Spinal cord (tissue), 10 donors: ENCODE measurements around the gene CRCP. TPM values are rescaled to one million over a fixed set of nuclear protein-coding genes. Genes with fewer than 3 reads are reported as not detected.
"Not testable (repeated sequence)": the region's sequence is repeated elsewhere in the genome, so short reads cannot be mapped to it uniquely, and the experiment has no call there.

Experiments
- DNase-seq, 6 donors: peaks; one replicate each; pipeline versions ENCODE4 v3.0.0 to v3.0.0-alpha.2; 2013 to 2015; ENCODE audit warnings: low spot score in 6 of 6, low read depth in 4 of 6
- H3K27ac ChIP-seq: one replicate; pipeline ENCODE4 v1.5.1; 2013; ENCODE audit warnings: low read depth, low read length, control low read depth
- H3K27me3 ChIP-seq: one replicate; pipeline ENCODE4 v1.6.1; 2013; ENCODE audit warnings: low read length; ENCODE audit not compliant: control insufficient read depth, insufficient read depth
- H3K36me3 ChIP-seq: one replicate; pipeline ENCODE4 v1.6.1; 2013; ENCODE audit warnings: low read length; ENCODE audit not compliant: control insufficient read depth, insufficient read depth
- H3K4me1 ChIP-seq: one replicate; pipeline ENCODE4 v1.6.1; 2013; ENCODE audit warnings: low read length; ENCODE audit not compliant: control insufficient read depth, insufficient read depth
- H3K4me3 ChIP-seq: one replicate; pipeline ENCODE4 v1.5.1; 2013; ENCODE audit warnings: low read depth, low read length, control low read depth
- H3K9me3 ChIP-seq: one replicate; pipeline ENCODE4 v1.6.1; 2013; ENCODE audit warnings: low read length; ENCODE audit not compliant: control insufficient read depth, insufficient read depth
- WGBS: methylation state at CpG from one replicate; pipeline ENCODE4 v1.1.5; 2013; ENCODE audit warnings: missing lambda C conversion rate; ENCODE audit not compliant: insufficient coverage; 5-methylcytosine and 5-hydroxymethylcytosine counted together
- polyA plus RNA-seq, 2 donors: library from polyadenylated mRNA; unstranded; fragments of 120-200 nt; gene quantifications; one replicate each; pipeline ENCODE4 v1.2.1, GENCODE V29; 2013; ENCODE audit not compliant: insufficient read length in 2 of 2
- total RNA-seq, 2 donors: library from RNA; depleted of rRNA in 1 of 2; stranded (reverse); fragments of 120-200 nt in 1 of 2; fragments of >200 nt in 1 of 2; gene quantifications; one replicate each; pipeline versions ENCODE4 v1.2.3 to v1.2.4, GENCODE V29; 2013 to 2014
- donor health status: healthy.

CRCP gene
- total and polyA plus RNA-seq, 4 donors = 34.5 to 42.7 (median 38.1) TPM

DNA sequence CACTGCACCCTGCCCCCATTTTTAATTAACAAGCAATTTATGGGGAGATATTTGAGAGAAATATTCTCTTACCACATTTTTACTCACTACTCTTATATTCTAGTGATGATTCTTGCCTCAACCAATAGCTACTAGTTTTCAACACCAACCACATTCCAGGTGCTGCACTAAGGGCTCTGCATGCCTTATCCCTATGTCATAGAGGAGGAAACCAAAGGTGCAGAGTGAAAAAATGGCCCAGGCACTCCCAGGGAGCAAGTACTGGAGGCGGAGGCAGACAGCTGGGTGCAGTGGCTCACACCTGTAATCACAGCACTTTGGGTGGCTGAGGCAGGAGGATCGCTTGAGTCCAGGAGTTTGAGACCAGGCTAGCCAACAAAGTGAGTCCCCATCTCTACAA lies 55.0 kb downstream of the CRCP start:
- WGBS = 100% methylated on average over 2 of the region's 2 CpGs
- H3K4me3 ChIP-seq = no peak overlapping the region
- no peaks in the 10 kb centered on the region for H3K27me3 ChIP-seq
- H3K27ac ChIP-seq = no peak overlapping the region
- H3K4me1 ChIP-seq = no peaks in the 10 kb centered on the region
- no peaks in the 10 kb centered on the region for H3K9me3 ChIP-seq
- no peaks in the 10 kb centered on the region for H3K36me3 ChIP-seq
- DNase-seq = no peak

DNA sequence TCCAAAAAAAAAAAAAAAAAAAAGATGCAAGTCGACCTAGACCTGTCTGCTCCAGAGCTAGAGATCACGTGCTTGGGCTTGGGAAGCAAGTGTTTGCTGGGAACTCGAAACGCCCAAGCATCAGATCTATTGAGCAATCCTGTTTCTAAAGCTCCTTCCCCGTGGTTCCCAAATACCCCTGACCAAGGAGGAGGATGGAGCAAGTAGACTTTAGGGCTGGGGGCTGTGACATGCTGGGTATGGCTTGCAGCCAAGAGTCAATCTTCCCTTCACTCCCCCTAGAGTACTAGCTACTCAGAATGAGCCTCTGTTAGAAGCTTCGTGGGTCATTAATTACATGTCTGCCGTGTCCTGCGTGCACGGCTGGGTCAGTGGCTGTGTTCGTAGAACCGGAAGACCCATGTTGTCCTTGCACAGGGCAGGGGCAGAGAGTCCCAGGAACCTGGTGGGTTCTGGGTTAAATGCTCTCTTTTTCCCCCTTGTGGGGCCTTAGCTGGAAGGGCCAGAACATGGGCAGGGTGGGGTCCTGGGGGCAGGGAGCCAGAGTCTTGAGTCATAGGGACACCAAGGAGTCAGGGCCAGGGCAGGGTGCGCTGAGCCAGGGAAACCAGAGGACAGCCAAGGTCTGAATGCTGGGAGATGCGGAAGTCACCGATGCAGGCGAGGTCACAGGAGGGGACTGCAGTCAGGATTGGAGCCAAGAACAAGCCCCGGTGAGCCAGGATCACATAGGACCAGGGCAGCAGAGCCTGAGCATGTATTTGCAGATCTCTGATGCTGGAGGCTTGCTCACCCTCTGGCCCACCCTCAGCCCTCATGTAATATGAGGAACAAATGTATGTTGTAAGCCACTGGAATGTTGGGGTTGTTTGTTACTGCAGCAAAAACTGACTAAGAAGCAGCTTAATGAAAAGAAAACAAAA lies 55.9 kb downstream of the CRCP start:
- H3K36me3 ChIP-seq = no peaks in the 10 kb centered on the region
- no peak overlapping the region for H3K27ac ChIP-seq
- H3K4me1 ChIP-seq = no peaks in the 10 kb centered on the region
- no peaks in the 10 kb centered on the region for H3K27me3 ChIP-seq
- no peaks in the 10 kb centered on the region for H3K9me3 ChIP-seq
- no peak overlapping the region for H3K4me3 ChIP-seq
- DNase-seq = peak in 1 of 6 donors; percentile 11
- WGBS = 47% methylated on average over 12 of the region's 16 CpGs

DNA sequence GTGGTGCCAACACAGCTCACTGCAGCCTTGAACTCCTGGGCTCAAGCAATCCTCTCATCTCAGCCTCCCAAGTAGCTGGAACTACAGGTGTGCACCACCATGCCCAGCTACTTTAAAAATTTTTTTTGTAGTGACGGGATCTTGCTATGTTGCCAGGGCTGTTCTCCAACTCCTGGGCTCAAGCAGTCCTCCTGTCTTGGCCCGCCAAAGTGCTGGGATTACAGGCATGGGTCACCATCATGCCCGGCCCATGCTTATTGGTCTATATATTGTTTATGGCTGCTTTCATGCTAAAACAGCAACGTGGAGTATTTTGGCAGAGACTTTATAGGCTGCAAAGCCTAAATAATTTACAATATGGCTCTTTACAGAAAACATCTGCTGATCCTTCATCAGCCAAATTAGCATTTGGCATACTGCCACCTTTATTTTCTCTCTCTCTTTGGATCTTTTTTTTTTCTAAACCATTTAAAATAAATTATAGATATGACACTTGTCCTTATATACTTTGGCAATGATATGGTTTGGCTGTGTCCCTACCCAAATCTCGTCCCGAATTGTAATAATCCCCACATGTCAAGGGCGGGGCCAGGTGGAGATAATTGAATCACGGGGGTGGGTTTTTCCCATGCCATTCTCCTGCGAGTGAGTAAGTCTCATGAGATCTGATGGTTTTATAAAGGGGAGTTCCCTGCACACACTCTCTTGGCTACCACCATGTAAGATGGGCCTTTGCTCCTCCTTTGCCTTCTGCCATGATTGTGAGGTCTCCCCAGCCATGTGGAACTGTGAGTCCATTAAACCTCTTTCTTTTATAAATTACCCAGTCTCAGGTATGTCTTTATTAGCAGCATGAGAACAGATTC lies 58.1 kb downstream of the CRCP start:
- not testable (repeated sequence) for H3K36me3 ChIP-seq, H3K27me3 ChIP-seq, H3K9me3 ChIP-seq, H3K4me1 ChIP-seq, H3K4me3 ChIP-seq, H3K27ac ChIP-seq
- peak in 2 of 6 donors; percentile 68 to 75 for DNase-seq
- 80% methylated on average over 2 of the region's 9 CpGs for WGBS

DNA sequence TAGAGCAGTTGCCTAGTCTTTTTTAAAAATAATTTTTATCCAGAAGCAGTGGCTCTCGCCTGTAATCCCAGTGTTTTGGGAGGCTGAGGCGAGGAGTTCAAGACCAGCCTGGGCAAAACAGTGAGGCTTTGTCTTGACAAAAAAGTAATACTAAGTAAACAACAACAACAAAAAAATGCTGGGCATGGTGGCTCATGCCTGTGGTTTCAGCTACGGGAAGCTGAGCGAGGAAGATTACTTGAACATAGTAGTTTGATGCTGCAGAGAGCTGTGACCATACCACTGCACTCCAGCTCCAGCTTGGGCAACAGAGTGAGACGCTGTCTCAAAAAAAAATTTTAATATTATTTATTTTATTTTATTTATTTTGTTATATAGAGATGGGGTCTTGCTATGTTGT lies 59.2 kb downstream of the CRCP start:
- WGBS = no CpG with 5 or more reads among the region's 5 CpGs
- no peaks in the 10 kb centered on the region for H3K4me1 ChIP-seq
- H3K27me3 ChIP-seq = no peaks in the 10 kb centered on the region
- no peak overlapping the region for H3K27ac ChIP-seq
- H3K36me3 ChIP-seq = no peaks in the 10 kb centered on the region
- H3K9me3 ChIP-seq = no peaks in the 10 kb centered on the region
- no peak for DNase-seq
- H3K4me3 ChIP-seq = no peak overlapping the region

DNA sequence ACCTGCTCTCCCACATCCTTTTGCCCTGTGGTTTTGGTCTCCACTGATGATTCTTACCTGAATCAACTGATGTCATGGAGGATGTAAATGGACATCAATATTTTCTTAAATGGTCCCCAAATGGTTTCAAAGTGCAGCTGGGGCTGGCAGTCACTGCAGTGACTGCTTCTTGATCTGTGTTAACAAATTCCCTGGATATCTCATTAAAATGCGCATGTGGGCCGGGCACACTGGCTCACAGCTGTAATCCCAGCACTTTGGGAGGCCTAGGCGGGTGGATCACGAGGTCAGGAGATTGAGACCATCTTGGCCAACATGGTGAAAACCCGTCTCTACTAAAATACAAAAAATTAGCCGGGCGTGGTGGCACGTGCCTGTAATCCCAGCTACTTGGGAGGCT lies 60.4 kb downstream of the CRCP start:
- H3K4me1 ChIP-seq, H3K27ac ChIP-seq, DNase-seq, H3K4me3 ChIP-seq, H3K36me3 ChIP-seq, H3K27me3 ChIP-seq, H3K9me3 ChIP-seq: not testable (repeated sequence)
- WGBS = 51% methylated on average over 2 of the region's 8 CpGs

DNA sequence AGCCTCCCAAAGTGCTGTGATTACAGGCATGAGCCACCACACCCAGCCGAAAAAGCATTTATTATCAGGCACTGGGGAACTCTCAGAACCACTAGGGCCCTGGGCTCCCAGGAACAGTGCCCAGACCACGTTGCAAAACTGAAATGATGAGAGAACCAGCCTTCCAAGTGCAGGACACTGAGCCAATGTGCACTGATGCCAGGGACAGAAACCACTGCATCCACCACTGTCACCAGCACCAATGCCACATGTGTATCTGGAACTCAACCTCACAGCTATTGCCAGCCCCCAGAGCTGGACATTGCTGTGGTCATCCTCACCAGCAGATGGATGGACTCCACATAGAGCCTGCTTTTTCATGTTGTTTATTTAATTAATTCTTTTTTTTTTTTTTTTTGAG lies 62.3 kb downstream of the CRCP start:
- 83% methylated on average over 2 of the region's 2 CpGs for WGBS

DNA sequence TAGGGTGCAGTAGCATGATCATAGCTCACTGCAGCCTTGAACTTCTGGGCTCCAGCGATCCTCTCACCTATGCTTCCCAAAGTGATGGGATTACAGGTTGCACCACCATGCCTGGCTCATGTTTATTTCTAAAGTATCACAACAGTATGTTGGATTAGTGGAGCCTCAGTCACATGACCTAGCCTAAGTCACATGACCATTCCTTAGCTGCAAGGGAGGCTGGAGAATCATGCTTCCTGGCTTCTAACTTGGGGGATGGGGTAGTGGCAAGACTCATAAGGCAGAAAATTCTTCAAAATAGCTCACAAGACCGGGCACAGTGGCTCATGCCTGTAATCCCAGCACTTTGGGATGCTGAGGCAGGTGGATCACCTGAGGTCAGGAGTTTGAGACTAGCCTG lies 63.6 kb downstream of the CRCP start:
- no peak overlapping the region for H3K27ac ChIP-seq
- DNase-seq = no peak
- H3K9me3 ChIP-seq = no peaks in the 10 kb centered on the region
- no peaks in the 10 kb centered on the region for H3K36me3 ChIP-seq
- H3K4me3 ChIP-seq = no peak overlapping the region
- H3K4me1 ChIP-seq = no peaks in the 10 kb centered on the region
- WGBS = 100% methylated on average over 1 of the region's 2 CpGs
- H3K27me3 ChIP-seq = no peaks in the 10 kb centered on the region

More for the DNA sequence above, 62.3 kb downstream of the CRCP start:
- Histone ChIP-seq H3K4me3 (no peak overlapping the region), H3K27ac (no peak overlapping the region), H3K4me1 (no peaks in the 10 kb centered on the region), H3K36me3 (no peaks in the 10 kb centered on the region), H3K27me3 (no peaks in the 10 kb centered on the region), H3K9me3 (no peaks in the 10 kb centered on the region)
- DNase-seq = no peak

DNA sequence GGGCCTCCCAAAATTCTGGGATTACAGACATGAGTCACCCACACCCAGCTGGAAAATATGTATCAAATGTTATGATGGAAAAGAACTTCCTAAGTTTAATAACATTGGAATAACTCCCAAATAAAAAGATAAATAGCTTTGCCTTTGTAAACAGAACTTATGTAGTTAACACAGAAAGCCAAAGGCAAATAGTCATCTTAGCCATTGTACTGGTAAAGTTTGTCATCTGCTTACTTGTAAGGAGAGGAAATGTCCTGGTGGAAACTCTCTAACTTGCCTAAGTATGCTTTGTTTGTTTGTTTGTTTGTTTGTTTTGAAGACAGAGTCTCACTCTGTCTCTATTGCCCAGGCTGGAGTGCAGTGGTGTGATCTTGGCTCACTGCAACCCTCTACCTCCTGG lies 66.7 kb downstream of the CRCP start:
- Histone ChIP-seq H3K4me1 (no peaks in the 10 kb centered on the region), H3K36me3 (no peaks in the 10 kb centered on the region), H3K9me3 (peaks cover 1% of the 10 kb centered on the region), H3K27me3 (no peaks in the 10 kb centered on the region), H3K4me3 (no peak overlapping the region), H3K27ac (no peak overlapping the region)
- DNase-seq = no peak

DNA sequence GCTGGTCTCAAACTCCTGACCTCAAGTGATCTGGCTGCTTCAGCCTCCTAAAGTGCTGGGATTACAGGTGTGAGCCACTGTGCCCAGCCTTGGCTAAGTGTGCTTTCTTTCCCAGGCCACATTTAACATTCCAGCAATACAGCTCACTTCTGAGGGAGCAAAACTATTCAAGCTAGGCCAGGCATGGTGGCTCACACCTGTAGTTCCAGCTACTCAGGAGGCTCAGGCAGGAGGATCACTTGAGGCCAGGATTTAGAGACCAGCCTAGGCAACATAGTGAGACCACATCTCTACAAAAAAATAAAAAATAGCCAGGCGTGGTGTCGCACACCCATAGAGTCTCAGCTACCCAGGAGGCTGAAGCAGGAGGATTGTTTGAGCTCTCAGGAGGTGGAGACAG lies 67.2 kb downstream of the CRCP start:
- H3K4me1 ChIP-seq = no peaks in the 10 kb centered on the region
- no peak overlapping the region for H3K27ac ChIP-seq
- no peak overlapping the region for H3K4me3 ChIP-seq
- H3K27me3 ChIP-seq = no peaks in the 10 kb centered on the region
- 90% methylated on average over 2 of the region's 2 CpGs for WGBS
- no peaks in the 10 kb centered on the region for H3K36me3 ChIP-seq
- peaks cover 1% of the 10 kb centered on the region for H3K9me3 ChIP-seq
- DNase-seq = no peak
